ENCODE data around the gene DDX10.

DDX10 gene

DNA sequence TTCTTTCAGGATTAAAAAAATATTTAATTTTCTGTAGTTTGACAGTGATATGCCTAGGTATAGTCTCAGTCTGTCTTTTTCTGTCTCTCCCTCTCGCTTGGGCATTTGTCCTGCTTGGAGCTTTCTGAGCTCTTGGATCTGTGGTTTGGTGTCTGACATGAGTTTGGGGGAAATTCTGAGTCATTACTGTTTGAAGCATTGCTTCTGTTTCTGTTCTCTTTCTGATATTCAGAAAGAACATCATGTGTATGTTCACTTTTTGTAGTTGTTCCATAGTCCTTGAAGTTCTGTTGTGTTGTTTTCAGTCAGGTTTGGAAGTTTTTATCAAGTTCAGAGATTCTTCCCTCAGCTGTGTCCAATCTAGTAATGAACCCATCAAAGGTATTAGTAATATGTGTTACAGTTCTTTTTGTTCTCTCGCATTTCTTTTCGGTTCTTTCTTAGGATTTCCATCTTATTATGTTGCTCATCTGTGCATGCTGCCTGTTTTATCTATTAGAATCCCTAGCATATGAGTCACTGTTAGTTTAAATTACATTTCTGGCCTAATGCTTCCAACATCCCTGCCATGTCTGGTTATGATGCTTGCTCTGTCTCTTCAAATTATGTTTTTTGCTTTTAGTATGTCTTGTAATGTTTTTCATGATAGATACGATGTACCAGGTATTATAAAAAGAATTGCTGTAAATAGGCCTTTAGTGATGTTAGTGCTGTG, 48.4 kb downstream of the DDX10 start:
- TF ChIP-seq, protein P1, sequence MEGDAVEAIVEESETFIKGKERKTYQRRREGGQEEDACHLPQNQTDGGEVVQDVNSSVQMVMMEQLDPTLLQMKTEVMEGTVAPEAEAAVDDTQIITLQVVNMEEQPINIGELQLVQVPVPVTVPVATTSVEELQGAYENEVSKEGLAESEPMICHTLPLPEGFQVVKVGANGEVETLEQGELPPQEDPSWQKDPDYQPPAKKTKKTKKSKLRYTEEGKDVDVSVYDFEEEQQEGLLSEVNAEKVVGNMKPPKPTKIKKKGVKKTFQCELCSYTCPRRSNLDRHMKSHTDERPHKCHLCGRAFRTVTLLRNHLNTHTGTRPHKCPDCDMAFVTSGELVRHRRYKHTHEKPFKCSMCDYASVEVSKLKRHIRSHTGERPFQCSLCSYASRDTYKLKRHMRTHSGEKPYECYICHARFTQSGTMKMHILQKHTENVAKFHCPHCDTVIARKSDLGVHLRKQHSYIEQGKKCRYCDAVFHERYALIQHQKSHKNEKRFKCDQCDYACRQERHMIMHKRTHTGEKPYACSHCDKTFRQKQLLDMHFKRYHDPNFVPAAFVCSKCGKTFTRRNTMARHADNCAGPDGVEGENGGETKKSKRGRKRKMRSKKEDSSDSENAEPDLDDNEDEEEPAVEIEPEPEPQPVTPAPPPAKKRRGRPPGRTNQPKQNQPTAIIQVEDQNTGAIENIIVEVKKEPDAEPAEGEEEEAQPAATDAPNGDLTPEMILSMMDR (IDR thresholded peaks at IDR 0.05; ENCODE audit: borderline replicate concordance, insufficient read depth, low read depth, low read length): no peak
- H3K4me3 ChIP-seq (ENCODE audit: low read depth, low read length): no peak overlapping the region

DNA sequence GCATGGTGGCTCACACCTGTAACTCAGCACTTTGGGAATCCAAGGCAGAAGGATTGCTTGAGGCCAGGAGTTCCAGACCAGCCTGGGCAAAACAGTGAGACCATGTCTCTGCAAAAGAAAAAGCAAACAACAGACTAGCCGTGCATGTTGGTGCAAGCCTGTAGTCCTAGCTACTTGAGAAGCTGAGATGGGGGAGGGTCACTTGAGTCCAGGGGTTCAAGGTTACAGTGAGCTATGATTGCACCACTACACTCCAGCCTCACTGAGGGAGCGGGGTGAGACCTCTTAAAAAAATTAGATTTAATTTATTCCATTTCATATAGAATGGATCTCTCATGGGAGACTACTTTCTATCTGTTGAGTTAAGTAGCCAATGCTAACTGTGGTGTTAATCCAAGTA, 50.4 kb downstream of the DDX10 start:
- H3K4me3 ChIP-seq (ENCODE audit: low read depth, low read length): no peak overlapping the region
- TF ChIP-seq, protein P1 (IDR thresholded peaks at IDR 0.05; ENCODE audit: borderline replicate concordance, insufficient read depth, low read depth, low read length): no peak

DNA sequence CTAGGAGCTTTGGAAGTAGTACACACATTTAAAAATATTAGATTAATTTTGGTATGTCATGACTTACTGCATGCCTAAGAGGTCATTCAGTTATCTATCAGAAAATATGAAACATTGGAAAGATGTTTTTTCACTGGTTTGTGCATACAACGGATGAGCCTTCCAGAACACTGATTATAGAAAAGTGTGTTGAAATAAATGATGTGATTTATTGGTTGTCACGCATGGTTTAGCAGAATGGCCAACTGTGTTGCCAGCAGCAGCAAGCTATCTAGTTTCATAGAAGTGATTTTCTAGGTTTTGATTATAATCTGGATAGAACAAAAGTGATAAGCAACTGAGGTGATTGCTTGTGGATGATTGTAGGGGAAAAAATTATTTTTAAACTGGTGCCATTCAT, 53.6 kb downstream of the DDX10 start:
- no peak overlapping the region for H3K4me3 ChIP-seq (ENCODE audit: low read depth, low read length)
- TF ChIP-seq, protein P1 (IDR thresholded peaks at IDR 0.05; ENCODE audit: borderline replicate concordance, insufficient read depth, low read depth, low read length): no peak

DNA sequence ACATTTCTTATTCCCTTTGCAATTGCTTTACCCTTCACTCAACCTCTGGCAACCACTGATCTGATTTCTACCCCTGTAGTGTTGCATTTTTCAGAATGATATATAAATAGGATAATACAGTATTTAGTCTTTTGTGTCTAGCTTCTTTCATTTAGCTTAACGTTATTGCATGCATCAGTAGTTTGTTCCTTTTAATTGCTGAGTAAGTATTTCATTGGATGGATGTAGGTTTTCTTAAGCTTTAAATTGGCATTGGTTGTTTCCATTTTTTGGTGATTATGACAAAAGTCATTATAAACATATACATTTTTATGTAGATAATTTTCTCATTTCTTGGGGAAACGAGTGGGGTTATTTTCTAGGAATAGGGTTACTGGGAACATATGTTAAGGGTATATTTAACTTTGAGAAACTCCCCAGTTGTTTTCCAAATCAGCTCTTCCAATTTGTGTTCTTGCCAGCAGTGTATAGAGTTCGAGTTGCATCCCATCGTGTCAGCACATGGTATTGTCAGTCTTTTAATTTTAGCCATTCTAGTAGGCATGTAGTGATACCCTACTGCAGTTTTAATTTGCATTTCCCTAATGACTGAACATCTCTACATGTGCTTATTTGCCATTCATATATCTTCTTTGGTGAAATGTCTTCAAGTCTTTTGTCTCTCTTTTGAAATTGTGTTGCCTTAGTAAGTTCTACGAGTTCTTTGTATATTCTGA, 60.3 kb downstream of the DDX10 start:
- no peak overlapping the region for H3K4me3 ChIP-seq (ENCODE audit: low read depth, low read length)
- TF ChIP-seq, protein P1 (IDR thresholded peaks at IDR 0.05; ENCODE audit: borderline replicate concordance, insufficient read depth, low read depth, low read length): no peak

DNA sequence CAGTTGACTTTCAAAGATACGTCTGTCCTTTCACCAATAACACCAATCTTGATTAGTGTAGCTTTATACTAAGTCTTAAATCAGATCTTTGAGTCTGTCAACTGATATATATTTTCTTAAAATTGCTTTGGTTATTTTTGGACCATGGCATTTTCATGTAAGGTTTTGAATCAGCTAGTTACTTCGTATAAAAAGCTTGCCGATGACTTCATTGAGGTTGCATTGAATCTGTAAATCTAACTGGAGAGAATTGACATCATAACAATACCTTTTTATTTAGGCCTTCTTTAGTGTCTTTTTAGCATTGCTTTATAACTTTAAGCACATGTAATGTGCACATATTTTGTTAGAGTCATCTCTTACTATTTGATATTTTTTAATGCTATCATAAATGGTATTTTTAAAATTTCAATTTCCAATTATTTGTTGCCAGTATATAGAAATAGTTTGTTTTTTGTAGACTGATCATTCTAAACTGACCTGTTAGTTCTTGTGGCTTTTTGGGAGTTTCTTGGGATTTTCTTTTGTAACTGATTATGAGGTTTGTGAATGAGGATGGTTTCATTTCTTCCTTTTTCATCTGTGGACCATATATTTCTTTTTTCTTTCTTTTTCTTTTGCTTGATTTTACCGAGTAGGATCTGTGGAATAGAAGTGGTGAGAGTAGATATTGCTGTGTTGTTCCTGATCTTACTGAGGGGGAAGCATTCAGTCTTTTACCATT, 61.4 kb downstream of the DDX10 start:
- H3K4me3 ChIP-seq (ENCODE audit: low read depth, low read length): no peak overlapping the region
- TF ChIP-seq, protein P1 (IDR thresholded peaks at IDR 0.05; ENCODE audit: borderline replicate concordance, insufficient read depth, low read depth, low read length): no peak

DNA sequence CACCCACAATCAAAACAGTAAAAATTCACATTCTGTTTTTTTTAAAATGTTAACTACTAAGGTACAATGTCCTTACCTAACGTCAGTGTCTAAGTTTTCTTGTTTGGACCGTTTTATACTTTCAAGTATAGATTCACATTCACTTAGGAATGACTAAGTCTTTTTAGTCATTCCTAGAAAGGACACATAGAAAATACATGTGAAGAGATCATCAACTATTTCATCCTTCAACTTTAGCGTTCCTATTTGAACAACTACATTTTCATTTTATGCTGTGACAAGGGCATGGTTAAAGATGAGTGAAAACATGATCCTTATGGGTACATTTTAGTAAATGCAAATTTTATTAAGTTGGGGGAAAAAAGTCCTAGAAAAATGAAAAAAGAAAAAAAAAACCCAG, 62.8 kb downstream of the DDX10 start:
- TF ChIP-seq, protein P1 (IDR thresholded peaks at IDR 0.05; ENCODE audit: borderline replicate concordance, insufficient read depth, low read depth, low read length): no peak
- H3K4me3 ChIP-seq (ENCODE audit: low read depth, low read length): no peak overlapping the region
